Measurements from ENCODE around the gene PPP1R9B.
A peak's percentile ranks its signal among the peaks of the same experiment; 100 is the strongest.

PPP1R9B gene

GRCh38 chr17:50139185-50139783 is 11.2 kb downstream of the PPP1R9B start:
- DNase-seq (ENCODE audit: low read depth), result no peak
- no peak for TF ChIP-seq CTCF (conservative IDR thresholded peaks at IDR 0.05; ENCODE audit: low read depth, low read length)
- H3K4me3 ChIP-seq (ENCODE audit: low read depth, low read length), result no peak overlapping the region

GRCh38 chr17:50137042-50137441 is 13.4 kb downstream of the PPP1R9B start:
- no peak overlapping the region for H3K4me3 ChIP-seq (ENCODE audit: low read depth, low read length)
- no peak for DNase-seq (ENCODE audit: low read depth)
- TF ChIP-seq CTCF (conservative IDR thresholded peaks at IDR 0.05; ENCODE audit: low read depth, low read length), result no peak

- no peak overlapping the region for H3K4me3 ChIP-seq (ENCODE audit: low read depth, low read length)
- no peak for TF ChIP-seq CTCF (conservative IDR thresholded peaks at IDR 0.05; ENCODE audit: low read depth, low read length)
- no peak for DNase-seq (ENCODE audit: low read depth)
These were observed 14.3 kb downstream of the PPP1R9B start for GRCh38 chr17:50136096-50136687.

GRCh38 chr17:50135316-50136095 is 15.0 kb downstream of the PPP1R9B start:
- no peak for TF ChIP-seq CTCF (conservative IDR thresholded peaks at IDR 0.05; ENCODE audit: low read depth, low read length)
- DNase-seq (ENCODE audit: low read depth), result no peak

GRCh38 chr17:50134206-50135110 is 16.0 kb downstream of the PPP1R9B start:
- no peak overlapping the region for H3K4me3 ChIP-seq (ENCODE audit: low read depth, low read length)
- no peak for DNase-seq (ENCODE audit: low read depth)
- TF ChIP-seq CTCF (conservative IDR thresholded peaks at IDR 0.05; ENCODE audit: low read depth, low read length), result peak; percentile 20

More at GRCh38 chr17:50135316-50136095, 15.0 kb downstream of the PPP1R9B start:
- H3K4me3 ChIP-seq (ENCODE audit: low read depth, low read length), result no peak overlapping the region

- no peak for TF ChIP-seq CTCF (conservative IDR thresholded peaks at IDR 0.05; ENCODE audit: low read depth, low read length)
- no peak overlapping the region for H3K4me3 ChIP-seq (ENCODE audit: low read depth, low read length)
- no peak for DNase-seq (ENCODE audit: low read depth)
These were observed 16.7 kb downstream of the PPP1R9B start for GRCh38 chr17:50133769-50134099.
